HG02763 (cell line): ENCODE measurements around the gene CBLN3.

Experiments used
- ATAC-seq: cut with Tn5 transposase; IDR thresholded peaks from one replicate; pipeline ENCODE4 v1.9.1; 2021; ENCODE audit warnings: mild to moderate bottlenecking, moderate library complexity; ENCODE audit not compliant: unreplicated experiment

CBLN3 gene

DNA sequence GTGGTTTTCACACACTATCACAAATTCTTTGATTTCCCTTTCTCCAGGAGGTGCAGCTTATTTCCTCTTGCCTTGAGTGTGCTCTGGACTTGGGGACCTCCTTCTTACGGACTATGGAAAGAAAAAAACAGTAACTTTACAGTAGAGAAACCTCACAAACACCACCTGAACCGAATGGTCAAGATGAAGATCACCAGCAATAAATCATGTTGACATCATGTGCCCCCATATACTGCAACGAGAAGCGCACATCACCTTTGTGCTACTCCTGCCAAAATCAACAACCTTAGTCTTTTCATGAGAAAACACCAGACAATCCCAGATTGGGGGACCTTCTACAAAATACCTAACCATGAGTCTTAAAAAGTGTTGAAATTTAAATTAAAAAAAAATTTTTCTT, 43.9 kb downstream of the CBLN3 start:
- ATAC-seq: no peak

- ATAC-seq: no peak
Observed at GRCh38 chr14:24384169-24384568, 45.3 kb downstream of the CBLN3 start.

- no peak for ATAC-seq
Observed at GRCh38 chr14:24382064-24382371, 47.5 kb downstream of the CBLN3 start.

GRCh38 chr14:24381363-24382063, 48.0 kb downstream of the CBLN3 start:
- no peak for ATAC-seq

GRCh38 chr14:24379907-24380730, 49.3 kb downstream of the CBLN3 start:
- ATAC-seq: no peak

DNA sequence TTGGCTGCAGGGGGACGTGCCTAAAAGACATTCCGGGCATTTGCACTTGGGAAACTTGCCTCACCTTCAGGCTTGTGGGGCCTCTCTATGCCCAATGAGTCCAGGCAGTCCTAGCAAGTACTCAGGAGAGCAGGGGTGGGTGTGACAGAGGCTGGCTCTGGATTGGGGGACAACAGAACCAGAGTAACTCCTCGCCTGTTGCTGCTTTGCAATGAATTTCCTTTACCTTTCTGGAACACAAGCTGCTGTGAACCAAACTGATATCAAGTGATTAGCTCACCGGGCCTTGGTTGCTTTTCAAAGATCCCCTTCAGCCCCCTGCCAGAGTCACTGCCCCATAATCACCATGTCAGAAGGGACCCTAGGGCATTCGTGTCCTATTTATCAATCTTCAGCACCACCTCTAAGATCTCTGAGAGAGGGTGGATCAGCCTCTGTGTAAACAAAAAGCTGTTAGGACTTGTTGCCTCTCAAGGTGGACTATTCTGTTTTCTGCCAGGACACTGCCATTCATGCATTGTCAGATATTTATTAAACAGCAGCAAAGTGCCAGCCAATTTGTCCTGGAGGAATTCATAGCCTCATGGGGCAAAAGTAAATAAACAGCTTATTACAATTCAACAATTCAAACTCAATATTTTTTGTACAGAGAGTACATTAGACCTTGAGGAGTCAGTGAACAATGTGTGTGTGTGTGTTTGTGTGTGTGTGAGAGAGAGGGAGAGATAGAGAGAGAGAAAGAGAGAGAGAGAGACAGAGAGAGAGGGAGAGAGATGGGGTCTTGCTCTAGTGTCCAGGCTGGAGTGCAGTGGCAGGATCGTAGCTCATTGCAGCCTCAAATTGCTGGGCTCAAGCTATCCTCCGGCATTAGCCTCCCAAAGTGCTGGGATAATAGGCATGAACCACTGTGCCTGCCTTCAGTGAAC, 50.2 kb downstream of the CBLN3 start:
- ATAC-seq: no peak

DNA sequence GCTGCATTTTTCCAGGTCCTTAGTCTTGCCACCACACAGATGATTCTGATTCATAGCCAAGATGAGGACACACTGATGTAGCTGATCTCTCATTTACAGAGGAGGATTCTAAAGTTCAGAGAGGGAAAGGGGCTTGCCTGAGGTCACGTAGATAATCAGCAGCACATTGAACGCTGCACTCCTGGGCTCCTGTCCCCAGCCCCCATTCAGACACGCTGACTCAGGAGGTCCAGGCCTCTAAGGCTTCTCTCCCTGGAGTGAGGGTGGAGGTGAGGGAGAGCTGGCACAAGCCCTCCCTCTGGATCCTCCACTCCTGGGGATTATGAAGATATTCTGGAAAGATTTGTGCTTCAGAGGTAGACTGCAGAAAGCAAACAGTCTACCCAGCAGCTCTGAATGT, 51.1 kb downstream of the CBLN3 start:
- no peak for ATAC-seq

DNA sequence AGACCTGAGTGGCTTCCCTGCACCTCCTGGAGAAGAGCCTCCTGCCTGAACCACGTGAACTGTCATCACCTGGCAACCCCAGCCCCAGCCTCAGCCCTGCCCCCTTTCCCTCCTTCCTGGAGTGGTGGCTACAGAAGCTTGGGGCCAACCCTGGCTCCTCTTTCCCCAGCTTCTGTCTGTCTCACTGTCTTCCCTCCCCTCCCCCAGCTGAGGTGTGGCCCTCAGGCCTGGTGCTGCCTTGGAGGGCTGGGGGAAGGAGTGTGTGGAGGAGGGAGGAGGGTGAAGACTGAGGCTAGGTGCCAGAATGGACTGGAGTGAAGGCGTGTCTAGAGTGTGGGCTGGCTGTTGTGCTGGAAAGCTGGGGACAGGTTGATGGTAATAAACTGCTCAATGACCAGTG, 51.8 kb downstream of the CBLN3 start:
- ATAC-seq: no peak

- ATAC-seq: no peak
Observed at GRCh38 chr14:24377126-24377525, 52.3 kb downstream of the CBLN3 start.
